Ishikawa (cell line): ENCODE measurements around the gene SRPX2.

Experiments used
- CEBPB ChIP-seq: IDR thresholded peaks from 2 replicates; pipeline ENCODE4 v1.6.1; 2012
- EP300 ChIP-seq: IDR thresholded peaks from 2 replicates; pipeline ENCODE4 v1.6.1; 2012; ENCODE audit warnings: borderline replicate concordance
- FOXM1 ChIP-seq: IDR thresholded peaks from 2 replicates; pipeline ENCODE4 v1.6.1; 2012; ENCODE audit warnings: low read depth, borderline replicate concordance
- TAF1 ChIP-seq: IDR thresholded peaks from 2 replicates; pipeline ENCODE4 v1.6.1; 2012; ENCODE audit warnings: low read depth, mild to moderate bottlenecking
- YY1 ChIP-seq: IDR thresholded peaks from 2 replicates; pipeline ENCODE4 v1.6.1; 2012; ENCODE audit warnings: low read depth
- TF ChIP-seq, protein P1 (sequence below): IDR thresholded peaks from 2 replicates; pipeline ENCODE4 v1.6.1; 2012
- TF ChIP-seq, protein P2 (sequence below): IDR thresholded peaks from 2 replicates; pipeline ENCODE4 v1.6.1; 2012; ENCODE audit warnings: low read depth, mild to moderate bottlenecking

DNA sequence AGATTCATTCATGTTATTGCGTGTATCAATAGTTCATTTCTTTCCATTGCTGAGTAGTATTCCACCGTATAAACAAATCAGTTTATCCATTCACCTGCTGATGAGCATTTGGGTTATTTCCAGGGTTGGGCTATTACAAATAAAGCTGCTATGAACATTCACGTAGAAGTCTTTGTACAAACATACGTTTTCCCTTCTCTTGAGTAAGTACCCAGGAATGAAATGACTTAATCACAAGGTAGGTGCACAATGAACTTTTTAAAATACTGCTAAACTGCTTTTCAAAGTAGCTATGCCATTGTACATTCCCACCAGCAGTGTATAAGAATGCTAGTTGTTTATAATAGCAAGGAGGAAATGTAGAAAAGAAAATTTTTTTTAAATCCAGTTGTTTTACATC is 52.0 kb downstream of the SRPX2 start:
- TF ChIP-seq TAF1 (no peak), YY1 (no peak), EP300 (no peak), CEBPB (no peak), FOXM1 (no peak)
- TF ChIP-seq, protein P1, sequence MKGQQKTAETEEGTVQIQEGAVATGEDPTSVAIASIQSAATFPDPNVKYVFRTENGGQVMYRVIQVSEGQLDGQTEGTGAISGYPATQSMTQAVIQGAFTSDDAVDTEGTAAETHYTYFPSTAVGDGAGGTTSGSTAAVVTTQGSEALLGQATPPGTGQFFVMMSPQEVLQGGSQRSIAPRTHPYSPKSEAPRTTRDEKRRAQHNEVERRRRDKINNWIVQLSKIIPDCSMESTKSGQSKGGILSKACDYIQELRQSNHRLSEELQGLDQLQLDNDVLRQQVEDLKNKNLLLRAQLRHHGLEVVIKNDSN = no peak
- TF ChIP-seq, protein P2, sequence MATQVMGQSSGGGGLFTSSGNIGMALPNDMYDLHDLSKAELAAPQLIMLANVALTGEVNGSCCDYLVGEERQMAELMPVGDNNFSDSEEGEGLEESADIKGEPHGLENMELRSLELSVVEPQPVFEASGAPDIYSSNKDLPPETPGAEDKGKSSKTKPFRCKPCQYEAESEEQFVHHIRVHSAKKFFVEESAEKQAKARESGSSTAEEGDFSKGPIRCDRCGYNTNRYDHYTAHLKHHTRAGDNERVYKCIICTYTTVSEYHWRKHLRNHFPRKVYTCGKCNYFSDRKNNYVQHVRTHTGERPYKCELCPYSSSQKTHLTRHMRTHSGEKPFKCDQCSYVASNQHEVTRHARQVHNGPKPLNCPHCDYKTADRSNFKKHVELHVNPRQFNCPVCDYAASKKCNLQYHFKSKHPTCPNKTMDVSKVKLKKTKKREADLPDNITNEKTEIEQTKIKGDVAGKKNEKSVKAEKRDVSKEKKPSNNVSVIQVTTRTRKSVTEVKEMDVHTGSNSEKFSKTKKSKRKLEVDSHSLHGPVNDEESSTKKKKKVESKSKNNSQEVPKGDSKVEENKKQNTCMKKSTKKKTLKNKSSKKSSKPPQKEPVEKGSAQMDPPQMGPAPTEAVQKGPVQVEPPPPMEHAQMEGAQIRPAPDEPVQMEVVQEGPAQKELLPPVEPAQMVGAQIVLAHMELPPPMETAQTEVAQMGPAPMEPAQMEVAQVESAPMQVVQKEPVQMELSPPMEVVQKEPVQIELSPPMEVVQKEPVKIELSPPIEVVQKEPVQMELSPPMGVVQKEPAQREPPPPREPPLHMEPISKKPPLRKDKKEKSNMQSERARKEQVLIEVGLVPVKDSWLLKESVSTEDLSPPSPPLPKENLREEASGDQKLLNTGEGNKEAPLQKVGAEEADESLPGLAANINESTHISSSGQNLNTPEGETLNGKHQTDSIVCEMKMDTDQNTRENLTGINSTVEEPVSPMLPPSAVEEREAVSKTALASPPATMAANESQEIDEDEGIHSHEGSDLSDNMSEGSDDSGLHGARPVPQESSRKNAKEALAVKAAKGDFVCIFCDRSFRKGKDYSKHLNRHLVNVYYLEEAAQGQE = no peak
